A549 (cell line): Measurements from ENCODE around the gene C14orf132.

Experiments used
- CBX8 ChIP-seq: fragments of 200-600 bp; sonication (generic); IDR thresholded peaks from 2 replicates; pipeline ENCODE4 v1.6.1; 2016
- CTCF ChIP-seq: fragments of >200 bp; sonication (Bioruptor Twin); formaldehyde crosslinking; IDR thresholded peaks from 3 replicates; pipeline ENCODE4 v1.5.1; 2016
- JUN ChIP-seq, 2 experiments: fragments of >200 bp; sonication (Bioruptor Twin); formaldehyde crosslinking; IDR thresholded peaks; 2 replicates in 1 of 2; 3 replicates in 1 of 2; pipeline ENCODE4 v1.6.1; 2016 to 2017
- MYC ChIP-seq: IDR thresholded peaks from 2 replicates; pipeline ENCODE4 v1.6.1; 2012; ENCODE audit warnings: mild to moderate bottlenecking, inconsistent platforms, low read length, improper control_type of control experiment, borderline replicate concordance
- POLR2A ChIP-seq: IDR thresholded peaks from 2 replicates; pipeline ENCODE4 v1.6.1; 2012; ENCODE audit warnings: mild to moderate bottlenecking, low read length
- RFX5 ChIP-seq: fragments of 450-650 bp; IDR thresholded peaks from 2 replicates; pipeline ENCODE4 v1.7.1; 2014; ENCODE audit warnings: antibody characterized with exemption, mild to moderate bottlenecking, moderate library complexity

- TF ChIP-seq CTCF (no peak), MYC (no peak), POLR2A (no peak), CBX8 (no peak), RFX5 (no peak), JUN (IDR thresholded peaks at IDR 0.05) (no peak)
Observed at GRCh38 chr14:96077983-96078624, 38.9 kb downstream of the C14orf132 start.
